ENCODE results near the gene FAM149B1.

The FAM149B1 gene

GRCh38 chr10:73156054-73156453, 11.9 kb upstream of the FAM149B1 start:
- Mint-ChIP-seq H3K4me1 (peaks cover 8% of the 10 kb centered on the region), H3K27ac (ENCODE audit: low read depth) (no peak overlapping the region), H3K4me3 (no peak overlapping the region), H3K27me3 (no peaks in the 10 kb centered on the region), H3K9me3 (no peaks in the 10 kb centered on the region), H3K36me3 (ENCODE audit: insufficient read depth) (peaks cover 65% of the 10 kb centered on the region)
- ATAC-seq (replicated peaks; ENCODE audit: extremely low read depth, poor library complexity, severe bottlenecking) (no peak), DNase-seq (ENCODE audit: low spot score in 2 of 2) (no peak)

- Mint-ChIP-seq H3K36me3 (ENCODE audit: insufficient read depth) (peaks cover 57% of the 10 kb centered on the region), H3K27ac (ENCODE audit: low read depth) (no peak overlapping the region), H3K4me3 (no peak overlapping the region), H3K9me3 (no peaks in the 10 kb centered on the region), H3K27me3 (no peaks in the 10 kb centered on the region), H3K4me1 (peaks cover 28% of the 10 kb centered on the region)
- DNase-seq (ENCODE audit: low spot score in 2 of 2), result peak; percentile 30 to 34
- ATAC-seq (replicated peaks; ENCODE audit: extremely low read depth, poor library complexity, severe bottlenecking), result no peak
These were observed 8.8 kb upstream of the FAM149B1 start for GRCh38 chr10:73159038-73159648.

GRCh38 chr10:73161079-73161478, 6.8 kb upstream of the FAM149B1 start:
- peak overlapping the region; percentile 64 for H3K27ac Mint-ChIP-seq (ENCODE audit: low read depth)
- DNase-seq (ENCODE audit: low spot score in 2 of 2) (no peak), ATAC-seq (replicated peaks; ENCODE audit: extremely low read depth, poor library complexity, severe bottlenecking) (no peak)
- peaks cover 39% of the 10 kb centered on the region for H3K4me1 Mint-ChIP-seq
- H3K36me3 Mint-ChIP-seq (ENCODE audit: insufficient read depth), result peaks cover 47% of the 10 kb centered on the region
- H3K4me3 Mint-ChIP-seq, result no peak overlapping the region
- H3K9me3 Mint-ChIP-seq, result no peaks in the 10 kb centered on the region
- no peaks in the 10 kb centered on the region for H3K27me3 Mint-ChIP-seq

GRCh38 chr10:73161662-73162061, 6.3 kb upstream of the FAM149B1 start:
- Mint-ChIP-seq H3K4me1 (peaks cover 45% of the 10 kb centered on the region), H3K9me3 (no peaks in the 10 kb centered on the region), H3K27ac (ENCODE audit: low read depth) (no peak overlapping the region), H3K36me3 (ENCODE audit: insufficient read depth) (peaks cover 46% of the 10 kb centered on the region), H3K4me3 (no peak overlapping the region), H3K27me3 (no peaks in the 10 kb centered on the region)
- ATAC-seq (replicated peaks; ENCODE audit: extremely low read depth, poor library complexity, severe bottlenecking), result no peak
- no peak for DNase-seq (ENCODE audit: low spot score in 2 of 2)

GRCh38 chr10:73163096-73163495, 4.8 kb upstream of the FAM149B1 start:
- H3K27ac Mint-ChIP-seq (ENCODE audit: low read depth), result no peak overlapping the region
- no peak overlapping the region for H3K4me3 Mint-ChIP-seq
- no peaks in the 10 kb centered on the region for H3K9me3 Mint-ChIP-seq
- H3K4me1 Mint-ChIP-seq, result peaks cover 60% of the 10 kb centered on the region
- DNase-seq (ENCODE audit: low spot score in 2 of 2), result no peak
- no peak for ATAC-seq (replicated peaks; ENCODE audit: extremely low read depth, poor library complexity, severe bottlenecking)
- H3K27me3 Mint-ChIP-seq, result no peaks in the 10 kb centered on the region
- H3K36me3 Mint-ChIP-seq (ENCODE audit: insufficient read depth), result peaks cover 41% of the 10 kb centered on the region

- Mint-ChIP-seq H3K36me3 (ENCODE audit: insufficient read depth) (peaks cover 35% of the 10 kb centered on the region), H3K4me3 (peak overlapping the region; percentile 93), H3K27me3 (no peaks in the 10 kb centered on the region), H3K27ac (ENCODE audit: low read depth) (peak overlapping the region; percentile 100), H3K4me1 (peaks cover 48% of the 10 kb centered on the region), H3K9me3 (no peaks in the 10 kb centered on the region)
- ATAC-seq (replicated peaks; ENCODE audit: extremely low read depth, poor library complexity, severe bottlenecking) (no peak), DNase-seq (ENCODE audit: low spot score in 2 of 2) (no peak)
These were observed 947 bp upstream of the FAM149B1 start for GRCh38 chr10:73166972-73167371.

GRCh38 chr10:73167458-73167782, 499 bp upstream of the FAM149B1 start:
- H3K4me3 Mint-ChIP-seq, result peak overlapping the region; percentile 93
- H3K36me3 Mint-ChIP-seq (ENCODE audit: insufficient read depth), result peaks cover 31% of the 10 kb centered on the region
- DNase-seq (ENCODE audit: low spot score in 2 of 2), result peak in 1 of 2 donors; percentile 10
- H3K4me1 Mint-ChIP-seq, result peaks cover 43% of the 10 kb centered on the region
- no peaks in the 10 kb centered on the region for H3K9me3 Mint-ChIP-seq
- ATAC-seq (replicated peaks; ENCODE audit: extremely low read depth, poor library complexity, severe bottlenecking), result peak; percentile 17
- H3K27ac Mint-ChIP-seq (ENCODE audit: low read depth), result peak overlapping the region; percentile 100
- H3K27me3 Mint-ChIP-seq, result no peaks in the 10 kb centered on the region

GRCh38 chr10:73168465-73168803, 515 bp downstream of the FAM149B1 start:
- Mint-ChIP-seq H3K36me3 (ENCODE audit: insufficient read depth) (peaks cover 25% of the 10 kb centered on the region), H3K27me3 (no peaks in the 10 kb centered on the region), H3K9me3 (no peaks in the 10 kb centered on the region), H3K4me3 (peak overlapping the region; percentile 93), H3K4me1 (peaks cover 37% of the 10 kb centered on the region), H3K27ac (ENCODE audit: low read depth) (peak overlapping the region; percentile 100)
- ATAC-seq (replicated peaks; ENCODE audit: extremely low read depth, poor library complexity, severe bottlenecking) (peak; percentile 6), DNase-seq (ENCODE audit: low spot score in 2 of 2) (no peak)

- ATAC-seq (replicated peaks; ENCODE audit: extremely low read depth, poor library complexity, severe bottlenecking), result no peak
- Mint-ChIP-seq H3K9me3 (no peaks in the 10 kb centered on the region), H3K27me3 (no peaks in the 10 kb centered on the region), H3K4me1 (peaks cover 37% of the 10 kb centered on the region), H3K36me3 (ENCODE audit: insufficient read depth) (peaks cover 22% of the 10 kb centered on the region), H3K27ac (ENCODE audit: low read depth) (no peak overlapping the region), H3K4me3 (no peak overlapping the region)
- no peak for DNase-seq (ENCODE audit: low spot score in 2 of 2)
These were observed 1.4 kb downstream of the FAM149B1 start for GRCh38 chr10:73169320-73169719.

- Mint-ChIP-seq H3K27ac (ENCODE audit: low read depth) (no peak overlapping the region), H3K4me3 (no peak overlapping the region), H3K36me3 (ENCODE audit: insufficient read depth) (peaks cover 13% of the 10 kb centered on the region), H3K9me3 (no peaks in the 10 kb centered on the region), H3K27me3 (no peaks in the 10 kb centered on the region), H3K4me1 (peaks cover 8% of the 10 kb centered on the region)
- DNase-seq (ENCODE audit: low spot score in 2 of 2) (no peak), ATAC-seq (replicated peaks; ENCODE audit: extremely low read depth, poor library complexity, severe bottlenecking) (no peak)
These were observed 4.9 kb downstream of the FAM149B1 start for GRCh38 chr10:73172867-73173266.

GRCh38 chr10:73174148-73174925, 6.4 kb downstream of the FAM149B1 start:
- Mint-ChIP-seq H3K36me3 (ENCODE audit: insufficient read depth) (peaks cover 10% of the 10 kb centered on the region), H3K4me3 (no peak overlapping the region), H3K9me3 (no peaks in the 10 kb centered on the region), H3K27ac (ENCODE audit: low read depth) (no peak overlapping the region), H3K27me3 (no peaks in the 10 kb centered on the region), H3K4me1 (no peaks in the 10 kb centered on the region)
- ATAC-seq (replicated peaks; ENCODE audit: extremely low read depth, poor library complexity, severe bottlenecking) (no peak), DNase-seq (ENCODE audit: low spot score in 2 of 2) (no peak)

- no peak overlapping the region for H3K27ac Mint-ChIP-seq (ENCODE audit: low read depth)
- DNase-seq (ENCODE audit: low spot score in 2 of 2) (no peak), ATAC-seq (replicated peaks; ENCODE audit: extremely low read depth, poor library complexity, severe bottlenecking) (no peak)
- H3K4me3 Mint-ChIP-seq, result no peak overlapping the region
- no peaks in the 10 kb centered on the region for H3K27me3 Mint-ChIP-seq
- peaks cover 14% of the 10 kb centered on the region for H3K36me3 Mint-ChIP-seq (ENCODE audit: insufficient read depth)
- H3K9me3 Mint-ChIP-seq, result no peaks in the 10 kb centered on the region
- H3K4me1 Mint-ChIP-seq, result no peaks in the 10 kb centered on the region
These were observed 14.6 kb downstream of the FAM149B1 start for GRCh38 chr10:73182568-73182967.

GRCh38 chr10:73183667-73184281, 15.9 kb downstream of the FAM149B1 start:
- ATAC-seq (replicated peaks; ENCODE audit: extremely low read depth, poor library complexity, severe bottlenecking) (no peak), DNase-seq (ENCODE audit: low spot score in 2 of 2) (no peak)
- H3K4me3 Mint-ChIP-seq, result no peak overlapping the region
- H3K36me3 Mint-ChIP-seq (ENCODE audit: insufficient read depth), result peaks cover 11% of the 10 kb centered on the region
- no peaks in the 10 kb centered on the region for H3K9me3 Mint-ChIP-seq
- no peaks in the 10 kb centered on the region for H3K4me1 Mint-ChIP-seq
- no peaks in the 10 kb centered on the region for H3K27me3 Mint-ChIP-seq
- no peak overlapping the region for H3K27ac Mint-ChIP-seq (ENCODE audit: low read depth)
